ENCODE results near the gene PEAR1.
A peak's percentile ranks its signal among the peaks of the same experiment; 100 is the strongest.

The PEAR1 gene

GRCh38 chr1:156860113-156860627 is 33.3 kb upstream of the PEAR1 start:
- peak in 1 of 2 donors; percentile 41 for DNase-seq (ENCODE audit: extremely low read depth in 1 of 2, low read depth in 1 of 2)

GRCh38 chr1:156860628-156861423 is 32.7 kb upstream of the PEAR1 start, which contains the start of gene NTRK1:
Gene NTRK1, plus strand, starts transcription at chr1:156860865. Its CDS starts 70 bp downstream, at chr1:156860935.
- DNase-seq (ENCODE audit: extremely low read depth in 1 of 2, low read depth in 1 of 2), result peak in 1 of 2 donors; percentile 44

GRCh38 chr1:156862584-156862983 is 30.9 kb upstream of the PEAR1 start:
- DNase-seq (ENCODE audit: extremely low read depth in 1 of 2, low read depth in 1 of 2), result no peak

GRCh38 chr1:156862997-156863599 is 30.4 kb upstream of the PEAR1 start:
- DNase-seq (ENCODE audit: extremely low read depth in 1 of 2, low read depth in 1 of 2), result no peak

GRCh38 chr1:156863631-156864030 is 29.9 kb upstream of the PEAR1 start:
- DNase-seq (ENCODE audit: extremely low read depth in 1 of 2, low read depth in 1 of 2), result no peak

- DNase-seq (ENCODE audit: extremely low read depth in 1 of 2, low read depth in 1 of 2), result no peak
These were observed 28.7 kb upstream of the PEAR1 start for GRCh38 chr1:156864796-156865195.

- DNase-seq (ENCODE audit: extremely low read depth in 1 of 2, low read depth in 1 of 2), result no peak
These were observed 28.3 kb upstream of the PEAR1 start for GRCh38 chr1:156865258-156865657.

- DNase-seq (ENCODE audit: extremely low read depth in 1 of 2, low read depth in 1 of 2), result no peak
These were observed 27.7 kb upstream of the PEAR1 start for GRCh38 chr1:156865865-156866248.

GRCh38 chr1:156866249-156866909 is 27.1 kb upstream of the PEAR1 start:
- DNase-seq (ENCODE audit: extremely low read depth in 1 of 2, low read depth in 1 of 2), result no peak

GRCh38 chr1:156868341-156868740 is 25.2 kb upstream of the PEAR1 start:
- DNase-seq (ENCODE audit: extremely low read depth in 1 of 2, low read depth in 1 of 2), result no peak

GRCh38 chr1:156869455-156869854 is 24.1 kb upstream of the PEAR1 start:
- no peak for DNase-seq (ENCODE audit: extremely low read depth in 1 of 2, low read depth in 1 of 2)

- DNase-seq (ENCODE audit: extremely low read depth in 1 of 2, low read depth in 1 of 2), result no peak
These were observed 19.9 kb upstream of the PEAR1 start for GRCh38 chr1:156873659-156874058.

- no peak for DNase-seq (ENCODE audit: extremely low read depth in 1 of 2, low read depth in 1 of 2)
These were observed 19.4 kb upstream of the PEAR1 start for GRCh38 chr1:156874142-156874541.

GRCh38 chr1:156874572-156875340 is 18.8 kb upstream of the PEAR1 start:
- DNase-seq (ENCODE audit: extremely low read depth in 1 of 2, low read depth in 1 of 2), result no peak

- no peak for DNase-seq (ENCODE audit: extremely low read depth in 1 of 2, low read depth in 1 of 2)
These were observed 18.2 kb upstream of the PEAR1 start for GRCh38 chr1:156875341-156875615.

GRCh38 chr1:156876281-156876680 is 17.2 kb upstream of the PEAR1 start:
- no peak for DNase-seq (ENCODE audit: extremely low read depth in 1 of 2, low read depth in 1 of 2)

GRCh38 chr1:156877433-156878170 is 15.9 kb upstream of the PEAR1 start:
- no peak for DNase-seq (ENCODE audit: extremely low read depth in 1 of 2, low read depth in 1 of 2)

- DNase-seq (ENCODE audit: extremely low read depth in 1 of 2, low read depth in 1 of 2), result no peak
These were observed 13.6 kb upstream of the PEAR1 start for GRCh38 chr1:156879876-156880275.

GRCh38 chr1:156880473-156880872 is 13.0 kb upstream of the PEAR1 start:
- no peak for DNase-seq (ENCODE audit: extremely low read depth in 1 of 2, low read depth in 1 of 2)

GRCh38 chr1:156881101-156881500 is 12.4 kb upstream of the PEAR1 start:
- no peak for DNase-seq (ENCODE audit: extremely low read depth in 1 of 2, low read depth in 1 of 2)
